Superior temporal gyrus (tissue), 1 donor: ENCODE results near the gene DFFB.

Experiments
- DNase-seq: peaks from one replicate; pipeline ENCODE4 v3.0.0-alpha.2; 2016; ENCODE audit errors: extremely low spot score

Gene DFFB

DNA sequence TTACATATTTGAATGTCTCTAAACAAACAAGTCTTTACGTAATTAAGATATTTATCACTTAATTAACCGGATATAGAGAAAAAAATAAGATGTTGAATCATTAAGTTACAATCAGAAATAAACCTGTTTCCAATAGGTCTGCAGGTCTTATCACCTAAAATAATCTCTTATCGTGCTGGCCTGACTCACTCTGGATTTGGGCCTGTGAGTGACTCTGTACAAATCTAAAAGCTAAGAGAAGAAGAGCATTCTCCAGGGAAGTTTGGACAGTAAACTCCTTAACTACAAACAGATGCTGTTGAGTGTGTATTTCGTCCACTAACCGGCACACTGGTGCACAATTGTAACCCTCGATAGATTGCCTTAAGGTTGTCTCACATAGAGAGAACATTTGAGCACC lies 25.6 kb upstream of the DFFB start:
- no peak for DNase-seq

DNA sequence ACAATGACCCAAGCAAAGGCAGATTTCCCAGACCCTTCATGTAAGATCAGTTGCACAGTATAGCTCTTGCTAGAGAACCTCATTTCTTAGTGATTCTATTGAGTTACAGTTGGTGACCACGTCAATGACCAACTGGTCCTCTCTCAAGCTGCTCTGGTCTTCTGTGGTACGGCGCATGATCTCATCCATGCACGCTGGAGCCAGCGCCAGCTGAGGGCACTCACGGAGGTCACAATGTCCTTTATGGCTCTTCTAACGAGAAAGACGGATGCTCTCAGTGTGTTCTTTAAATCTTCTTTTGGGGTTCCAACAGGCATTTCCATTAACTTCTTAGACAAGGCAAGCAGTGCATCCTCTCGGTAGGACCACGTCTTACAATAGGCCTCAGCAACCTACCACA lies 22.6 kb upstream of the DFFB start:
- DNase-seq = peak; percentile 16

DNA sequence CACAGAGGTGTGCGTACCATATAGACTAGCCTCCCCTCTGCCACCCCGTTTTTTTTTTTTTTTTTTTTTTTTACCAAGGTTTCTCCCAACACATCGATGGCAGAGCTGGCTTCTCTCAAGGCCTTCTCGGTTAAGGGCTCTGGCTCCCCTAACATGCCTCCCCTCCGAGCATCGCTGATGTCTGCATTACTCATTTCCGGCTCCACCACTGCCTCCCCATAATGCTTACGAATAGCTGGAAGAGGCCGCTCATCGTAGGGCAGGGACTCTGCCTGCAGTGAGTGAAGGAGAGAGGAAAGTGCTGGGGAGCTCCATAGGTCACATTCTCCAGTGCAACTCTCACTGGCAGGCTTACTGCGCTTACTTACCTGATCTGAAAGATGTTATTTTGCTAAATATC lies 20.9 kb upstream of the DFFB start:
- no peak for DNase-seq

DNA sequence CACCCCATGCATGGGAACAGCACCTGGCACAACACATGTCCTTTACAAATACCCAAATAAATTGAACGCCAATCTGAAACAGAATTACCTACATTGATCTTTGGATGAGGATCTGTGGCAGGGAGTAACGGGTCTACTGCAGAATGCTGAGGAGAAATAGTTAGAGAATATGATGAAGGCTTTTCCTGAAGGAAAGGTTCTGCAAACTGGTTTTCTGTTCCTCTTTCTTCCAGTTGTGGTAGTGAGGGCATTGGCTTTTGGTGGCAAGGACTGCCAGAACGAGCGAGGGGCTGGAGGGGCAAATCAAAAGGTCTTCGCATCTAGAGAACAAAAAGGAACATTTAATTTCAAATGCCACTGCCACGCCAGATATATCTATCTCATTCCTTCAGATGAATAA lies 20.1 kb upstream of the DFFB start:
- no peak for DNase-seq

- no peak for DNase-seq
Observed at GRCh38 chr1:3837685-3838084, 19.6 kb upstream of the DFFB start.

DNA sequence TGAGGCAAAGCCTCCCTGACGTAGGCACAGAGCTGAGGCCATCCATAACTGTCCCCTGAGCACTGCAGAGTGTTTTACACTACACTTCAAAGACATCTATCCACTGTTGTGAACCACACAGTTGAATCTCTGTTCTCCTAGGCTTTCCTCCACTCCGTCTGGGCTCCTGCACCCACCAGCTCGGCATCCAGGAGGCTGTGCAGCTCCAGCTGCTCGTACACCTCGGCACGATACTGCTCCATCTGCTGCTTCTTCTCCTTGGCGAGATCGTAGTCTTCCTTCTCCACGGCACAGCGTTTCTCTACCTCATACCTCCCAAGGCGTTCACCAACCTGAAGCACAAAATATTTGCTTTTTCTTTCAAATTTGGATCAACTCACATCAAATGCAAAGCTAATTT lies 18.5 kb upstream of the DFFB start:
- no peak for DNase-seq

GRCh38 chr1:3841491-3841890 lies 15.8 kb upstream of the DFFB start:
- no peak for DNase-seq

DNA sequence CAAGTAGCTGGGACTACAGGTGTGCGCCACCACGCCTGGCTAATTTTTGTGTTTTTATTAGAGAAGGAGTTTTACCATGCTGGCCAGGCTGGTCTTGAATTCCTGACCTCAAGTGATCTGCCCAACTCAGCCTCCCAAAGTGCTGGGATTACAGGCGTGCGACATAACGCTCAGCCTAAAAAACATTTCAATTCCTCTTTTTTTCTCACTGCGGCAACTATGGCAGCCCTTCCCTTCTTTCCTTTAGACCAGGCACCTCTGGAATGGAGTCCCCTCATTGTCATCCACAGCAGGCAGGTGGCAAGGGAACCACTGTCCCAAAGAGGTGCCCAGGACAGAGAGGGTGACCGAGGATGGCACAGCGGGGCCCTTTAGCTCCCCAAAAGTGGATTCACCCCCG lies 14.4 kb upstream of the DFFB start:
- DNase-seq = no peak

DNA sequence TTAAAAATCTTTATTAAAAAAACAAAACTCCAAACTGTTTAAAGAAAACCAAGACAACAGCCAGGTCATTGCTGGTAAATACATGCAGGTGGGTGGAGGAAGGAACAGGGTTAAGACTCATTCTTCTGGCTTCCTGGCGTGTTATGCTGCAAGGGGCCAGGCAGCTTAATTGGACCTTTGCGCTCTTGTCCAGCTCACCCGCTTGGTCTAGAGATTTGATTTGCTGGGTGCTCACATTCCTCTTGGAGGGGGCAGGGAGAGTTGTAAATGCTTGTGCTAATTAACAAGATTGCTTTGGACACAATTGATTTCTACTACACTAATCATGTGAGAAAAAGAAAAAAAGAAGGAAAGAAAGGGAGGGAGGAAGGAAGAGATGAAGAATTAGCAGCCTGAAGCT lies 10.7 kb upstream of the DFFB start:
- DNase-seq = no peak

GRCh38 chr1:3847081-3847480 lies 10.2 kb upstream of the DFFB start:
- DNase-seq = no peak

- no peak for DNase-seq
Observed at GRCh38 chr1:3850857-3851256, 6.4 kb upstream of the DFFB start.

GRCh38 chr1:3851292-3851691 lies 6.0 kb upstream of the DFFB start:
- no peak for DNase-seq

DNA sequence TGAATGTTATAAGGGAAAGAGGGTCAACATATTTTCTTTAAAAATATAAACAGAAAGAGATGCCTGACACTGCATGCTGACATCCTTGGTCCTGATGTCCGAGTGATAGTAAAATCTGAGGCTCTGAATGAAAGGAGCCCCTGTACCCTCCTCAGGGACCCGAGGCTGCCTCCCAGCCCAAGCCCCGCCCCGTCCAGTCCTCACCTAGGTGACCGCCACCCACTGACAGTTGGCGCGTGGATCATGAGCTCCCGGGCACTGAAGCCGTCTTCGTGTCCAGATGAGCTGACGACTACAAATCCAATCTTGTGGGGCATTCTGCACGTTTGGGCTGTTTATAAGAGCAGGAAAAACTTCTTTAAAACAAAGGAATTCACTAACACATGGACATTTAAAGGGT lies 5.2 kb upstream of the DFFB start:
- no peak for DNase-seq

- no peak for DNase-seq
Observed at GRCh38 chr1:3852711-3853485, 4.4 kb upstream of the DFFB start.

GRCh38 chr1:3857791-3858129 lies 484 bp downstream of the DFFB start:
- no peak for DNase-seq

- DNase-seq = peak; percentile 63
Observed at GRCh38 chr1:3858231-3858981, 1.1 kb downstream of the DFFB start.

GRCh38 chr1:3863231-3863935 lies 6.1 kb downstream of the DFFB start:
- DNase-seq = peak; percentile 76

DNA sequence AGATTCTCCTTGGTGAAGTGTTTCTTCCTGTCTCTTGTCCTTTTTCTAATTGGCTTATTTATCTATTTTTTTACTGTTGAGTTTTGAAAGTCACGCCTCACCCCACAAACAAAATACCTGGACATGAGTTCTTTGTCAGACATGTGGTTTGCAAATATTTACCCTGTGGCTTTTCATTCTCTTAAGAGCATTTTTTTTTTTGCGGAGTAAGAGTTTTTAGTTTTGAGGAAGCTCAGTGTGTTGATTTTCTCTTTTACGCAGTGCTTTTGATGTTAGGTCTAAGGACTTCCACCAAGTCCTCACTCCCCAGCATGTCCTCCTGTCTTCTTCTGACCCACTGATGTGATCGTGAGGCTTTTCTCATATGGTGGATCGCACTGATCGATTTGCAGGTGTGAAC lies 7.6 kb downstream of the DFFB start:
- no peak for DNase-seq

- no peak for DNase-seq
Observed at GRCh38 chr1:3865606-3866160, 8.4 kb downstream of the DFFB start.

- no peak for DNase-seq
Observed at GRCh38 chr1:3868464-3869006, 11.3 kb downstream of the DFFB start.

DNA sequence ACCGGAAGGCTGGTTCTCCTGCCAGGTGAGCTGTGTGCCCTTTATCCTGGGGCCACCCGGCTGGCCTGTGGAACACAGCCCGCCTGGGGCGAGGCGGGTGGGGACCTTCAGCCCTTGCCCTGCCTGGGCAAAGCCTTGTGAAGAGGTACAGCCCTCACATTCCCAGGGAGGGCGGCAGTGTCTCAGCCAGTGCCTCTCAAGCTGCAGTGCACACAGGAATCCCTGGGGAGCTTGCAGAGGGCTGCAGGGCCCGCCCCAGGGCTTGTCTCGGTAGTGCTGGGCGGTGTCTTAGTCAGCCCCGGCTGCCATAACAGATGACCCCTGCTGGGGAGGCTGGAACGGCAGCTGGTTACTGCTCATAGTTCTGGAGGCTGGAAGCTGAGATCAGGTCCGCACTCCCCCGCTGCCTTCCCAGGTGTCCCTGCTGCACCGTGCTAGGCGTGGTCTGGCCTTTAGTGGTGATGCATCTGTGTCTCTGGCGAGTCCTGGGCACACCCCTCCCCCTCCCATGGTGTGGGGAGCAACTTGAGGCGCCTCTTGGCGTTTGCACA lies 12.6 kb downstream of the DFFB start:
- no peak for DNase-seq

DNA sequence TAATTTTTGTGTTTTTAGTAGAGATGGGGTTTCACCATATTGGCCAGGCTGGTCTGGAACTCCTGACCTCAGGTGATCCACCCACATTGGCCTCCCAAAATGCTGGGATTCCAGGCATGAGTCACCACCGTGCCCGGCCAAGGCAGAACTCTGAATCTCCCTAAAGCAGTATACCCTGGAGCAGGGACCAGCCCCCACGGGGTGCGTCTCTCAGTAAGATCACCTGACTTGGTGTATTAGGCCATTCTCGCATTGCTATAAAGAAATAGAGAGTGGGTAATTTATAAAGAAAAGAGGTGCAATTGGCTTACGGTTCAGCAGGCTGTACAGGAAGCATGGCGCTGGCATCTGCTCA lies 14.2 kb downstream of the DFFB start:
- no peak for DNase-seq
